HepG2 (cell line): ENCODE results near the gene HIPK4. TPM values are rescaled to one million over a fixed set of nuclear protein-coding genes. Genes with fewer than 3 reads are reported as not detected.

Experiments used
- CCAR2 ChIP-seq: fragments of 200-400 bp; formaldehyde crosslinking; optimal IDR thresholded peaks from 2 replicates; pipeline ENCODE3; 2018; ENCODE audit warnings: low read depth, mild to moderate bottlenecking, low read length, moderate library complexity
- EEA1 ChIP-seq: sonication (generic); formaldehyde crosslinking; IDR thresholded peaks from 2 replicates; pipeline ENCODE4 v1.5.1; 2020; ENCODE audit warnings: mild to moderate bottlenecking, missing genetic modification reagents, borderline replicate concordance
- EZH2 ChIP-seq: conservative IDR thresholded peaks from 2 replicates; pipeline ENCODE4 v1.6.1; 2012; ENCODE audit warnings: mild to moderate bottlenecking, low read depth, low read length, moderate library complexity
- JDP2 ChIP-seq: sonication (generic); formaldehyde crosslinking; IDR thresholded peaks from 2 replicates; pipeline ENCODE4 v1.8.1; 2022; ENCODE audit warnings: missing genetic modification reagents, borderline replicate concordance
- KLF15 ChIP-seq: sonication (generic); formaldehyde crosslinking; IDR thresholded peaks from 2 replicates; pipeline ENCODE4 v1.8.1; 2023; ENCODE audit warnings: borderline replicate concordance, mild to moderate bottlenecking, inconsistent platforms, missing genetic modification reagents, mixed read lengths
- MATR3 ChIP-seq: sonication (generic); formaldehyde crosslinking; IDR thresholded peaks from 2 replicates; pipeline ENCODE4 v1.4.0; 2020; ENCODE audit warnings: missing genetic modification reagents
- NCOA2 ChIP-seq: sonication (generic); formaldehyde crosslinking; IDR thresholded peaks from 2 replicates; pipeline ENCODE4 v1.8.0; 2022; ENCODE audit warnings: inconsistent platforms
- NFKBIZ ChIP-seq: IDR thresholded peaks from 2 replicates; pipeline ENCODE4 v1.6.1; 2018; ENCODE audit warnings: missing genetic modification reagents, missing compliant biosample characterization
- PHB2 ChIP-seq: fragments of 450-650 bp; IDR thresholded peaks from 2 replicates; pipeline ENCODE4 v1.6.1; 2018; ENCODE audit not compliant: partially characterized antibody
- RBFOX2 ChIP-seq: fragments of 200-400 bp; formaldehyde crosslinking; IDR thresholded peaks from 2 replicates; pipeline ENCODE4 v1.6.1; 2017; ENCODE audit warnings: low read depth, mild to moderate bottlenecking, low read length
- RBM39 ChIP-seq: fragments of 200-400 bp; formaldehyde crosslinking; IDR thresholded peaks from one replicate; pipeline ENCODE4 v1.6.1; 2018; ENCODE audit warnings: antibody characterized with exemption, mild to moderate bottlenecking, low read depth, low read length; ENCODE audit not compliant: poor library complexity, severe bottlenecking
- SPEN ChIP-seq: sonication (generic); formaldehyde crosslinking; IDR thresholded peaks from 2 replicates; pipeline ENCODE4 v1.5.1; 2020; ENCODE audit warnings: low read depth, mild to moderate bottlenecking, missing genetic modification reagents
- YEATS4 ChIP-seq: sonication (generic); formaldehyde crosslinking; IDR thresholded peaks from 2 replicates; pipeline ENCODE4 v1.4.0; 2020; ENCODE audit warnings: missing genetic modification reagents, borderline replicate concordance
- ZNF10 ChIP-seq: sonication (generic); formaldehyde crosslinking; IDR thresholded peaks from 2 replicates; pipeline ENCODE4 v1.4.0; 2020; ENCODE audit warnings: mild to moderate bottlenecking, low read depth, missing genetic modification reagents, borderline replicate concordance
- ZNF256 ChIP-seq: sonication (generic); formaldehyde crosslinking; conservative IDR thresholded peaks from 2 replicates; pipeline ENCODE4 v1.4.0; 2020; ENCODE audit warnings: missing genetic modification reagents
- ZNF510 ChIP-seq: sonication (generic); formaldehyde crosslinking; IDR thresholded peaks from 2 replicates; pipeline ENCODE4 v1.4.0; 2020; ENCODE audit warnings: low read depth, mild to moderate bottlenecking, missing genetic modification reagents
- ZNF552 ChIP-seq: sonication (generic); formaldehyde crosslinking; IDR thresholded peaks from 2 replicates; pipeline ENCODE4 v1.9.0; 2022; ENCODE audit warnings: missing genetic modification reagents, mild to moderate bottlenecking, borderline replicate concordance
- ZNF605 ChIP-seq: sonication (generic); formaldehyde crosslinking; IDR thresholded peaks from 2 replicates; pipeline ENCODE4 v1.8.0; 2022; ENCODE audit warnings: mild to moderate bottlenecking, missing genetic modification reagents
- ZNF607 ChIP-seq: sonication (generic); formaldehyde crosslinking; IDR thresholded peaks from 2 replicates; pipeline ENCODE4 v1.5.1; 2020; ENCODE audit warnings: missing genetic modification reagents, mild to moderate bottlenecking, borderline replicate concordance
- polyA plus RNA-seq, 8 experiments: library from polyadenylated mRNA; depleted of rRNA in 3 of 8; stranded (reverse) in 7 of 8; unstranded in 1 of 8; fragments of >200 nt; fragmentation: Illumina TruSeq in 4 of 8; extraction: Trizol in 4 of 8; gene quantifications; 2 replicates each; pipeline versions ENCODE4 v1.2.1 to v1.2.3, GENCODE V29; 2011 to 2016; ENCODE audit warnings: low read depth in 4 of 8, missing spikeins in 1 of 8, mixed read lengths in 1 of 8; ENCODE audit not compliant: insufficient read depth in 1 of 8
- total RNA-seq, 5 experiments: library from RNA; depleted of rRNA; stranded (reverse); fragments of >200 nt; fragmentation: Illumina TruSeq; extraction: Trizol; gene quantifications; 2 replicates each; pipeline ENCODE4 v1.2.3, GENCODE V29; 2016; ENCODE audit warnings: low read depth in 1 of 5
- TF ChIP-seq, protein P1 (sequence below), 2 experiments: fragments of 450-650 bp in 1 of 2; sonication (generic) in 1 of 2; formaldehyde crosslinking; IDR thresholded peaks; 2 replicates each; pipeline versions ENCODE4 v1.5.0 to v1.8.0; 2020 to 2022; ENCODE audit warnings: mild to moderate bottlenecking in 1 of 2, missing genetic modification reagents in 1 of 2
- TF ChIP-seq, protein P2 (sequence below): sonication (generic); formaldehyde crosslinking; IDR thresholded peaks from 2 replicates; pipeline ENCODE4 v1.8.1; 2023; ENCODE audit warnings: mild to moderate bottlenecking, moderate library complexity, missing genetic modification reagents
- TF ChIP-seq, protein P3 (sequence below): sonication (generic); formaldehyde crosslinking; conservative IDR thresholded peaks from 2 replicates; pipeline ENCODE4 v1.5.0; 2020; ENCODE audit warnings: missing genetic modification reagents
- TF ChIP-seq, protein P4 (sequence below): sonication (generic); formaldehyde crosslinking; conservative IDR thresholded peaks from 2 replicates; pipeline ENCODE4 v1.8.1; 2023; ENCODE audit warnings: missing genetic modification reagents
- TF ChIP-seq, protein P5 (sequence below): sonication (generic); formaldehyde crosslinking; IDR thresholded peaks from 2 replicates; pipeline ENCODE4 v1.5.1; 2020; ENCODE audit warnings: missing genetic modification reagents, mild to moderate bottlenecking, borderline replicate concordance

HIPK4 gene
- total and polyA plus RNA-seq, 2 of the 13 experiments (the other 11 are each of a cell fraction or from before 2014, with no cell fraction given): 0.03 TPM; not detected in 1

DNA sequence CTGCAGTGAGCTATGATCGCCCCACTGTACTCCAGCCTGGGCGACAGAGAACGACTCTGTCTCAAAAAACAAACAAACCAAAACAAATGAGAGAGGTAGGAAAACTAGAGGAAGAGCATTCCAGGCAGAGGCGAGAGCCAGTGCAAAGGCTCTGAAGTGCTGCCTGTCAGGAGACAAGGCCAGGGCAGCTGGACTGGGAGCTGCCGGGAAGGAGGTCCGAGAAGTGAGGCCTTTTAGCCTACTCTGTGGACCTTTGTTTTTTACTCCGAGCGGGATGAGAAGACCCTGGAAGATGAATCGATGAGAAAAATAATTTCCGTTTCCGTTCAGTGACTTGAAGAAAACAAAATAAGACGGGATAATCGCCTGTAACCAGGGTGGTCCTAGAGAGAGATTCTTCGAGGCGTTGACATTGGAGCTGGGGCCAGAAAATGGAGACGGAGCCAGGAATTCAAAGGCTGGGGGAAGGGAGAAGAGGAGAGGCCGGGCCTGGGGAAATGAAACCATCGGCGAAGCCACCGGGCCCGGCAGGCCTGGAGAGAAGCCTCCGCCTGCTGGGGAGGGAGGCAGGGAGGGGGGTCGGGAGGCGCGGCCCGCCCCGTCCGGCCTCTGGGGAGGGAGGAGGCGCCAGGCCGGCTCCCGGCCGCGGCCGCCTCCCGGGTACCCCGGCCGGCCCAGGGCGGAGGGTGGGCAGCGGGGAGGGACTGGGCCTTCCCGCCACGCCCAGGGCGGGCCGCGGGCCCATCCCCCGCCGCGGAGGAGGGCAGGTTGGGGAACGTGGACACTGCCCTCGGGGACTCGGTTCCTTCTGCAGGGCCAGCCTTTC, 43.6 kb upstream of the HIPK4 start (continued):
- TF ChIP-seq RBFOX2: peak; percentile 81
- 0 out of 2 replicates have a peak, but pooled peaks have one; percentile 2 for TF ChIP-seq ZNF605 (CRISPR knock-in tag)
- peak; percentile 19; the same call in 1 of the 2 replicates for TF ChIP-seq NCOA2 (CRISPR knock-in tag)
- no peak for TF ChIP-seq ZNF510 (CRISPR knock-in tag)
- no peak for TF ChIP-seq ZNF256 (CRISPR knock-in tag)
- TF ChIP-seq ZNF552 (CRISPR knock-in tag): no peak
- TF ChIP-seq ZNF607 (CRISPR knock-in tag): no peak
- no peak for TF ChIP-seq MATR3 (CRISPR knock-in tag)
- no peak for TF ChIP-seq RBM39
- TF ChIP-seq, protein P1, sequence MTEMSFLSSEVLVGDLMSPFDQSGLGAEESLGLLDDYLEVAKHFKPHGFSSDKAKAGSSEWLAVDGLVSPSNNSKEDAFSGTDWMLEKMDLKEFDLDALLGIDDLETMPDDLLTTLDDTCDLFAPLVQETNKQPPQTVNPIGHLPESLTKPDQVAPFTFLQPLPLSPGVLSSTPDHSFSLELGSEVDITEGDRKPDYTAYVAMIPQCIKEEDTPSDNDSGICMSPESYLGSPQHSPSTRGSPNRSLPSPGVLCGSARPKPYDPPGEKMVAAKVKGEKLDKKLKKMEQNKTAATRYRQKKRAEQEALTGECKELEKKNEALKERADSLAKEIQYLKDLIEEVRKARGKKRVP (CRISPR knock-in tag; IDR thresholded peaks at IDR 0.05): no peak
- TF ChIP-seq, protein P2, sequence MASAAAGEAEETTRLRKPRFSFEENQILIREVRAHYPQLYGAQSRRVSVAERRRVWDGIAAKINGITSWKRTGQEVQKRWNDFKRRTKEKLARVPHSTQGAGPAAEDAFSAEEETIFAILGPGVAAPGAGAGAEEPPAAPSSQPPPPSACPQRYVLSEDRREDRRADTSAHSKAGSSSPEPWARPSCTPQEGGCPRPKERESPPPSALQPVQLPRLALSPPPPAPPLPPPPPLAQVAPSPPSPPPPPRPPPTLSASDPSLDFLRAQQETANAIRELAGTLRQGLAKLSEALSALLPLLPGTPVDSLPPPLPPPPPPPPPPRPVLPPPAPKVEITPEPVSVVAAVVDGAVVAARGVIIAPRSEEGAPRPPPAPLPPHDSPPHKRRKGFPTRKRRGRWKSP: 0 out of 2 replicates have a peak, but pooled peaks have one; percentile 11
- TF ChIP-seq, protein P3, sequence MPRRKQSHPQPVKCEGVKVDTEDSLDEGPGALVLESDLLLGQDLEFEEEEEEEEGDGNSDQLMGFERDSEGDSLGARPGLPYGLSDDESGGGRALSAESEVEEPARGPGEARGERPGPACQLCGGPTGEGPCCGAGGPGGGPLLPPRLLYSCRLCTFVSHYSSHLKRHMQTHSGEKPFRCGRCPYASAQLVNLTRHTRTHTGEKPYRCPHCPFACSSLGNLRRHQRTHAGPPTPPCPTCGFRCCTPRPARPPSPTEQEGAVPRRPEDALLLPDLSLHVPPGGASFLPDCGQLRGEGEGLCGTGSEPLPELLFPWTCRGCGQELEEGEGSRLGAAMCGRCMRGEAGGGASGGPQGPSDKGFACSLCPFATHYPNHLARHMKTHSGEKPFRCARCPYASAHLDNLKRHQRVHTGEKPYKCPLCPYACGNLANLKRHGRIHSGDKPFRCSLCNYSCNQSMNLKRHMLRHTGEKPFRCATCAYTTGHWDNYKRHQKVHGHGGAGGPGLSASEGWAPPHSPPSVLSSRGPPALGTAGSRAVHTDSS (CRISPR knock-in tag): no peak
- TF ChIP-seq EZH2: no peak
- no peak for TF ChIP-seq JDP2 (CRISPR knock-in tag)
- TF ChIP-seq PHB2: no peak
- TF ChIP-seq NFKBIZ (CRISPR knock-in tag): no peak
- TF ChIP-seq KLF15 (CRISPR knock-in tag): no peak
- TF ChIP-seq ZNF10: no peak
- no peak; the same call in 1 of the 2 replicates for TF ChIP-seq YEATS4 (CRISPR knock-in tag)
- TF ChIP-seq SPEN (CRISPR knock-in tag): peak; percentile 41
- TF ChIP-seq EEA1: peak; percentile 26; the same call in 1 of the 2 replicates
- TF ChIP-seq, protein P4, sequence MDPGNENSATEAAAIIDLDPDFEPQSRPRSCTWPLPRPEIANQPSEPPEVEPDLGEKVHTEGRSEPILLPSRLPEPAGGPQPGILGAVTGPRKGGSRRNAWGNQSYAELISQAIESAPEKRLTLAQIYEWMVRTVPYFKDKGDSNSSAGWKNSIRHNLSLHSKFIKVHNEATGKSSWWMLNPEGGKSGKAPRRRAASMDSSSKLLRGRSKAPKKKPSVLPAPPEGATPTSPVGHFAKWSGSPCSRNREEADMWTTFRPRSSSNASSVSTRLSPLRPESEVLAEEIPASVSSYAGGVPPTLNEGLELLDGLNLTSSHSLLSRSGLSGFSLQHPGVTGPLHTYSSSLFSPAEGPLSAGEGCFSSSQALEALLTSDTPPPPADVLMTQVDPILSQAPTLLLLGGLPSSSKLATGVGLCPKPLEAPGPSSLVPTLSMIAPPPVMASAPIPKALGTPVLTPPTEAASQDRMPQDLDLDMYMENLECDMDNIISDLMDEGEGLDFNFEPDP (CRISPR knock-in tag): no peak
- TF ChIP-seq, protein P5, sequence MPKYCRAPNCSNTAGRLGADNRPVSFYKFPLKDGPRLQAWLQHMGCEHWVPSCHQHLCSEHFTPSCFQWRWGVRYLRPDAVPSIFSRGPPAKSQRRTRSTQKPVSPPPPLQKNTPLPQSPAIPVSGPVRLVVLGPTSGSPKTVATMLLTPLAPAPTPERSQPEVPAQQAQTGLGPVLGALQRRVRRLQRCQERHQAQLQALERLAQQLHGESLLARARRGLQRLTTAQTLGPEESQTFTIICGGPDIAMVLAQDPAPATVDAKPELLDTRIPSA (CRISPR knock-in tag): no peak
- TF ChIP-seq CCAR2: no peak
